Thoracic aorta (tissue), 2 donors: ENCODE measurements around the gene PTEN. TPM values are rescaled to one million over a fixed set of nuclear protein-coding genes. Genes with fewer than 3 reads are reported as not detected.

Source experiments
- ATAC-seq: fragments of 150-250 bp; one replicate; pipeline ENCODE4 v1.8.0; 2017; ENCODE audit warnings: low read depth; ENCODE audit not compliant: insufficient number of reproducible peaks, low FRiP score
- DNase-seq: peaks from one replicate; pipeline ENCODE4 v3.0.0-alpha.2; 2020; ENCODE audit warnings: low spot score
- H3K27ac ChIP-seq, 2 donors: fragments of 200-600 bp; sonication (generic); 1 replicate in 1 of 2; 2 replicates in 1 of 2; pipeline ENCODE4 v1.5.1; 2016; ENCODE audit warnings: mild to moderate bottlenecking in 2 of 2, moderate library complexity in 2 of 2
- H3K27me3 ChIP-seq: fragments of 200-600 bp; sonication (generic); replicated peaks from 2 replicates; pipeline ENCODE4 v1.6.0; 2016; ENCODE audit warnings: mild to moderate bottlenecking; ENCODE audit not compliant: insufficient read depth
- H3K36me3 ChIP-seq: fragments of 200-600 bp; sonication (generic); one replicate; pipeline ENCODE4 v1.5.1; 2016
- H3K4me1 ChIP-seq, 2 donors: fragments of 200-600 bp; sonication (generic); 1 replicate in 1 of 2; 2 replicates in 1 of 2; pipeline versions ENCODE4 v1.5.1 to v1.6.0; 2016; ENCODE audit warnings: low read depth in 2 of 2, mild to moderate bottlenecking in 1 of 2; ENCODE audit not compliant: control insufficient read depth in 1 of 2
- H3K4me3 ChIP-seq: fragments of 200-600 bp; sonication (generic); 2 replicates; pipeline ENCODE4 v1.5.1; 2016; ENCODE audit warnings: mild to moderate bottlenecking
- H3K9me3 ChIP-seq: fragments of 200-600 bp; sonication (generic); 2 replicates; pipeline ENCODE4 v1.5.1; 2016
- CTCF ChIP-seq: fragments of 200-600 bp; sonication (generic); IDR thresholded peaks from one replicate; pipeline ENCODE4 v1.5.1; 2019; ENCODE audit warnings: antibody characterized with exemption
- total RNA-seq, 2 donors: library from RNA; depleted of rRNA; stranded (reverse); fragments of >200 nt; gene quantifications; one replicate each; pipeline versions ENCODE4 v1.1.0 to v1.2.3, GENCODE V29; 2016

The PTEN gene
- total RNA-seq, 2 donors from 2014 or later: 146 to 168 TPM

- ATAC-seq: no peak
- Histone ChIP-seq H3K36me3 (no peaks in the 10 kb centered on the region), H3K9me3 (no peaks in the 10 kb centered on the region), H3K4me1 (no peaks in the 10 kb centered on the region), H3K27me3 (no peaks in the 10 kb centered on the region), H3K27ac (no peak overlapping the region), H3K4me3 (no peak overlapping the region)
- DNase-seq: no peak
- no peak for TF ChIP-seq CTCF
These were observed 33.3 kb upstream of the PTEN start for GRCh38 chr10:87829986-87830729.

- no peak overlapping the region for H3K4me3 ChIP-seq
- peaks cover 0 to 7% of the 10 kb centered on the region in 2 donors for H3K4me1 ChIP-seq
- no peak for ATAC-seq
- no peak for DNase-seq
- no peak overlapping the region for H3K27ac ChIP-seq
- H3K36me3 ChIP-seq: no peaks in the 10 kb centered on the region
- H3K27me3 ChIP-seq: no peaks in the 10 kb centered on the region
- H3K9me3 ChIP-seq: no peaks in the 10 kb centered on the region
- TF ChIP-seq CTCF: no peak
These were observed 27.3 kb upstream of the PTEN start for GRCh38 chr10:87836098-87836497.

- Histone ChIP-seq H3K27ac (no peak overlapping the region), H3K4me1 (peaks cover 0 to 7% of the 10 kb centered on the region in 2 donors), H3K27me3 (no peaks in the 10 kb centered on the region), H3K9me3 (no peaks in the 10 kb centered on the region), H3K4me3 (no peak overlapping the region), H3K36me3 (no peaks in the 10 kb centered on the region)
- ATAC-seq (no peak), DNase-seq (no peak)
- no peak for TF ChIP-seq CTCF
These were observed 26.0 kb upstream of the PTEN start for GRCh38 chr10:87837445-87837844.

- no peak for DNase-seq
- no peak for TF ChIP-seq CTCF
- Histone ChIP-seq H3K4me1 (peaks cover 6 to 7% of the 10 kb centered on the region in 2 donors), H3K4me3 (no peak overlapping the region), H3K9me3 (no peaks in the 10 kb centered on the region), H3K27ac (no peak overlapping the region), H3K27me3 (no peaks in the 10 kb centered on the region), H3K36me3 (no peaks in the 10 kb centered on the region)
- ATAC-seq: peak; percentile 46
These were observed 24.8 kb upstream of the PTEN start for GRCh38 chr10:87838650-87839049.

GRCh38 chr10:87841186-87841585, 22.2 kb upstream of the PTEN start:
- Histone ChIP-seq H3K27me3 (no peaks in the 10 kb centered on the region), H3K4me1 (peaks cover 6 to 7% of the 10 kb centered on the region in 2 donors), H3K27ac (no peak overlapping the region), H3K4me3 (no peak overlapping the region), H3K9me3 (no peaks in the 10 kb centered on the region), H3K36me3 (no peaks in the 10 kb centered on the region)
- DNase-seq (no peak), ATAC-seq (no peak)
- TF ChIP-seq CTCF: no peak
